CD4-positive, alpha-beta T cell treated with Interferon gamma for 1 hour (primary cell): ENCODE data around the gene NRCAM.

Experiments
- DNase-seq: peaks from one replicate; pipeline ENCODE4 v3.0.0-alpha.2; 2020

Gene NRCAM

GRCh38 chr7:108114117-108114841 is 342.0 kb downstream of the NRCAM start:
- DNase-seq: peak; percentile 2

DNA sequence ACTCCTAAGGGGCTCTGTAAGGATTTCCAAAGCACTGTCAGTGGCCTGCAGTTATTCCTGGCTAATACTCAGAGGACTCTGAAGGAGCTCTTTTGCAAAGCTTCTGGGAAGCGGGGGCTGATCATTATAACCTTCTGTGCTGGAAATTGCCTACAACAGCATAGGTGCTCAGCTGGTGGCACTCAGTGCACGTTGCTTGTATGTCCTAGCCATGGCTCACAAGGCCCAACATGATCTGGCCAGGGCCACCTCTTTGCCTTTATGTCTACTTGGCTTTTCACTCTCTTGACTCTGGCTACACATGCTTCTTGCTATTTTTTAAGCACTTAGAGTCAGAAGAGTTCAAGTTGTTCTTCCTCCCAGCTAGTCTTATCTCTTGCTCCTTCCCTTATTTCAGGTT is 343.6 kb downstream of the NRCAM start:
- DNase-seq: no peak

GRCh38 chr7:108109221-108109908 is 346.9 kb downstream of the NRCAM start:
- no peak for DNase-seq

DNA sequence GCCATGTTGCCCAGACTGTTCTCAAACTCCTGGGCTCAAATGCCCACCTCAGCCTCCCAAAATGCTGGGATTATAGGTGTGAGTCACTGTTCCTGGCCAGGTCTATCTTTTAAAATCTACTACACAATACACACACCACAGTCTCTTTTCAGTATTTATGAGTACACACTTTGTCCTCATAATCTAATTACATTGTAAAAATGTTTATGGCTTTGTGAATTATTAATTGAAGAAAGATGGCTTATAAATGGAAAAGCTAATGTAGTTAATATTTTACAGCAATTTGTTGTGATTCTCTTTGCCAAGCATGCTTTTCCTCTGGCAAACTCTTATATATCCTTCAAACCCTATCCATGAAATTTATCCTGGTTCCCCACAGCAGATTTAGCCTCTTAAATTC is 348.1 kb downstream of the NRCAM start:
- DNase-seq: no peak

- no peak for DNase-seq
These were observed 351.9 kb downstream of the NRCAM start for GRCh38 chr7:108104324-108104723.

DNA sequence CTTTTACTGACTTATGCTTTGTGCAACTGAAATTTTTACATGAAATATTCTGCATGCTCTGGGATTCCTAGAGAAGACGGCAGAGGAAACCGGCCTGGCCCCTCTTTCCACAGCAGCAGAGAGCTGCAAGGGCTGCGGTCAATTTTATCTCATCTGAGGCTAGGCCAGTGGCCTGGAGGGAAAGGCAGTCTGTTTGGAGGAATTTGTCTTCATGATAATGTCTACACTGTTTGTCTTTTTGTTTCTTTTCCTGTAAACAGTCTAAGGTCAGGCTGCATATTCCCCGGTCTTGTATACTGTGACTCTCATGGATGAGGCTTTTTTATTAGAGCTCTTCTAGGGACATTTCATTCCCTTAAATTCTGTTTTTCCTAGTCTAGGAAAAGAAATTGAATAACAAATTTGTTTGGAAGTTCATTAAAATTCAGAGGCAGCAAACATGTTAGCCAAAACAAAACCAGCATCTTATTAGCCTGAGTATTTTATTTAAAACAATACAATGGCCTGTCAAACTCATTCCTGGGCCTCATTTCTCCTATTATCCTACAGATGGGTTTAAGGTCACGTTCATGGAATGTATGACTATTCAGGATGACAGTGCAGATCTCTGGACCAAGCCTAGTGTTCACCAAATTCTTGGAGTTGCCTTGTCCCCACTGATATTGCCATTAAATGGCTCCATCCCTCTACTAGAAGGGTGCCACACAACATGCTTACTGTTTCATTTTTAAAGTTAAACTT is 352.5 kb downstream of the NRCAM start:
- DNase-seq: no peak

- no peak for DNase-seq
These were observed 353.4 kb downstream of the NRCAM start for GRCh38 chr7:108102671-108103312.

DNA sequence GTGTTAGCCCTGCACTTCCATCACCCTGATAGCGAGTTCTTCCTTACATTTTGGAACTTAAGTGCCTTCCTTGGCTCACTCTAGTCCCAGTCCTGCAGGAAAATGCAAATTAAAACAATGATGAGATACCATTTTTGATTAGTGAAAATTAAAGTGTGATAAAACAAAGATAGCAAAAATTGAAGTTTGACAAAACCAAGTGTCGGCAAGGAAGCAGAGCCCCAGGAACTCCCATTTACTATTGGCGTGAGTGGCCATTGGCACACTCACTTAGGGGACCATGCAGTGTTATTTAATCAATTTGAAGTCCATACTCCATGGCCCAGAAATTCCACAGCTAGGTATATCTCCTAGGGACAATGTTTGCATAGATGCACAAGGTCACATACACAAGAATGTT is 354.5 kb downstream of the NRCAM start:
- DNase-seq: no peak

- no peak for DNase-seq
These were observed 356.5 kb downstream of the NRCAM start for GRCh38 chr7:108099713-108100112.

DNA sequence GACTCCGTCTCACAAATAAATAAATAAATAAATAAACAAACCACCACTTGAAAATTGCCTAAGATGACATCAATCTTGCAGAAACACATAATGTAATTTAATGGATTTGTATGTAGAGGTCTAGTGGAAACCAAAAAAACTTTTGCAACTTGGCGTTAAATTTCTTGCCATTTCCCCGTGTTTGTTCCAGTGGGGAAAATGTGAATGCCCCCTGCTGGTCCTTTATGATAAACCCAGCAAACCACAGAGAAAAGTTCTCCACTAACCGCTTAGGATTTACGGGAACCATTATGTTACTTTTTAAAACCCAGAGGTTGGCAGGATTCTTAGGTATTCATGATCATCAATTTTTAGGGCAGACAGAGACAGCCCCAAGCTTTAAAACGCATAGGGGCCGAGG is 358.5 kb downstream of the NRCAM start:
- no peak for DNase-seq
